HG03108 (cell line): ENCODE results near the gene EPB41L2.

Source experiments
- ATAC-seq: cut with Tn5 transposase; IDR thresholded peaks from one replicate; pipeline ENCODE4 v1.9.1; 2021; ENCODE audit warnings: moderate library complexity; ENCODE audit not compliant: unreplicated experiment

Gene EPB41L2

DNA sequence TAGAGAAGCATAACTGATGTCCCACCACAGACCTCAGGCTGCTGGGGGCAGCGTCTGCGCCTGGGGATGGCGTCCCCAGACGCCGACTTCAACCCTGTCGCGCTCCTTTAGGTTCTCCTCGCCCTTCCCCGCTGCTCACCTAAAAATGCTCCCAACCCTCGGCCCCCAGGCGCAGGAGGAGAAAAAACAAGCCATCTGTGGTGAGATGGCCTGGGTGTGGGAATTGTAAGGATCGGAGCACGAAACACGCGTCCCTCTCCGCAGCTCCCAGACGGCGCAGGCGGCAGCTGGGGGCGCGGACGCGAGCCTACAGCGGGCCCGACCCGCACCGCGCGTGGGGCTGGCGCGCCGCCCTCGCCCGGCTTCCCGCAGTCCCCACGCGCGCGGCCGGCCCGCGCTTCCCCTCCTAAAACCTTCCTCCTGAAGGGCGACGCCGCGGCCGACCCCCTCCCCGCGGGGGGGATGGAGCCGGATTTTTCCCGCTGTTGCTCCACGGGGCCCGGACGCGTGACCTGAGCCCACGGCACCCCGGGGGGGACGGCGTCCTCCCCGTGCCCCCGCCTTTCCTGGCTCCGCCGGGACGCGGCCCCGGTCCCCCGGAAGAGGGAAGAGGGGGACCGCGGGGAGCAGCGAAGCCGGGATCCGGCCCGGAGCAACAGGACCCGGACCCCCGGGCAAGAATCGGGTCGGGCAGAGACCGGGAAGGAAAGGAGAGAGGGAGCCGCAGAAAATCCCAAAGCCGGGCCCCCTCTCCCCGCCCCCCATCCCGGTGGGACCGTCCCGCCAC is 611 bp downstream of the EPB41L2 start:
- ATAC-seq = no peak

- no peak for ATAC-seq
Observed at GRCh38 chr6:131061751-131062119, 1.3 kb downstream of the EPB41L2 start.

DNA sequence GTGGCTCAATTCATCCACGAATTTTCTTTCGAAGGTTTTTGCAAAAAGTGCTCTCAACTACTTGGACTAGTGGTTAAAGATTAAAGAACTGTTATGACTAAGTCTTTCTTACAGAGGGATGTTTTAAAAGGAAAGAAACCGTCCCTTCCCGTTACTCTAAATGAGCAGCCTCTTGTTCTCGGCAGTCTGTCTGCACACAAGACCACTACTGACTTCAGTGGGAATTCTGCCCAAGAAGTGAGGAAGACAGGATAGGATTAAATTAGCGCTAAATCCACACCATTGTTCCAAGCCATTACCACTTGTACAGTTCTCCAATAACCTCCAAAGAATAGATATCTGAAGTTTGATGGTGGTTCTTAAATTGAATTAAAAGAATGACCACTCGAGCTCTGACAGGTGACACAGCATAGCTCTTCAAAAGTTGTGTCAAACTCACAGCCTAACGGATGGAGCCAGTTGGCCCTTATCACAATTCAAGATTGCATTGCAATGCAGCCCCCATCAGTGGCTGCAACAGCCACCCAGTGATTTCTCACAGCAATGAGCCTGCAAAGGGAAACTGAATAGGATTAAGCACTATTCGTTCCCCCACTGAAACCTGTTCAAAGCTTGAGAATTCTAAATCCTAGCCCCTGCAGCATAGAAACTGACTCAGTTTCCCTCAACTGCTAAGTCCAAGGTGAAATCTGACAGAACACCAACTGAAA is 1.8 kb downstream of the EPB41L2 start:
- ATAC-seq = no peak

DNA sequence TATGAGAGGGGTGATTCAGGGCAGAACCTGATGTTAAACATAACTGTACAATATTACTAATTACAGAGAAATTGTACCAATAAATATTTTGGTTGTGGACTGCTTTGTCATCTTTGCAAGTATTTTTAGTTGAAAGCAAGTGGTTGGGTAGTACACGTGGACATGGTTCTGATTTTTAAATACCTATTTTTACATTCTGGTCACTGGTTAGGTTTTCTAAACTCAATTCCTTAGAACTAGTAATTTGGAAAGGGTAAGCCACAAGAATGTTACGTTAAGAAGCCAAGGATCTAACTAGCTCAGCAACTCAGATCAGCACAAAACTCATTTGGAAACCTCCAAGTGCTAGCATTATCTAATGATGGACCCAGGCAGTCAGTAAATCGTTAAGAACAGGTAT is 2.7 kb downstream of the EPB41L2 start:
- ATAC-seq = no peak

- no peak for ATAC-seq
Observed at GRCh38 chr6:131059486-131059885, 3.6 kb downstream of the EPB41L2 start.

GRCh38 chr6:131058236-131058635 is 4.8 kb downstream of the EPB41L2 start:
- ATAC-seq = no peak

GRCh38 chr6:131054392-131055250 is 8.4 kb downstream of the EPB41L2 start:
- no peak for ATAC-seq

DNA sequence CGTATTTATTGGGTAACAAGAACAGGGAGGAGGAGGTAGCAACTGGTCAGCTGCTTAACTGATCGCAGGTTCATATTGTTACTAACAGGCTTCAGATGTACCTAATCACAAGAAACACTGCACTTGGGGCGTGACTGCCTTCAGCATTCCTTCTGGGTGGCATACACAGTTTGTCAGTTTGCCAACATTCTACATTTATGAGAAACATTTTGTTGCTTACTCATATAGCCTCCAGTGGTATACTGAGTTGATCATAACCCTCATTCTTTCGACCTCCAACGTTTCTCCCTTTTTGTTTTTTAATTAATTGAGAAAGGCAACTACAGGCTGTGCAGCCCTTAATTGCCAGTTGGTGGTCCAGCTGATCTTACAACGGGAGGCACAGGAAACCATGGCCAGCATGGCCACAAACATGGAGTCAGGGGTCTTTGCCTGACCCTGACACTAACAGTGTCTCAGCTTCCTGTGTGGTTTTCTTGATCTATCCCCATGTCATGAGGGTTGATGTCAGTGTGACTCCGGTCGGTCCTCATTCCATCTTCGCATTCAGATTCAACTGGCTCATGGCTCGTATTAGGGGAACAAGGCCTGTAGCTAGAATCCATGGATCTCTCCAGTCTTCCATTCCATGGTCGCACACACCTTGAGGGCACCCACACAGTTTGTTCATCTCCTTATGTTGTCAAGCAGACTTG is 9.4 kb downstream of the EPB41L2 start:
- no peak for ATAC-seq

DNA sequence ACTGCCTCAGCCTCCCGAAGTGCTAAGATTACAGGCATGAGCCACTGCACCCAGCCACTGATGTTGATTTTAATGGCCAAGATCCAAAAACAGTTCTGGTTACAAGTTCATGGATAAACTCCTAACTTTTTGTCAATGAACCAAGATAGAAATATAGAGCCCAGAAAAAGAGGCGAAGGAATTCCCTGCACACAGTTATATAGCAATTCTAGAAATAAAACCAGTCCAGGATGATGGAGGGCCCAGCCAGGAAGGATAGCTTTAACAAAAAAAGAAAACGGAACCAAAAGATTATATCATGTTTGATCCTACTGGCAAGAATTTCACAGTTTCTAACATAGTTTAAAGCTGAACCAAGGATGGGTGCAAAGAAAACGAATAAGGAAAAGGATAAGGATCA is 10.9 kb downstream of the EPB41L2 start:
- ATAC-seq = no peak

- ATAC-seq = no peak
Observed at GRCh38 chr6:131051341-131051740, 11.7 kb downstream of the EPB41L2 start.

DNA sequence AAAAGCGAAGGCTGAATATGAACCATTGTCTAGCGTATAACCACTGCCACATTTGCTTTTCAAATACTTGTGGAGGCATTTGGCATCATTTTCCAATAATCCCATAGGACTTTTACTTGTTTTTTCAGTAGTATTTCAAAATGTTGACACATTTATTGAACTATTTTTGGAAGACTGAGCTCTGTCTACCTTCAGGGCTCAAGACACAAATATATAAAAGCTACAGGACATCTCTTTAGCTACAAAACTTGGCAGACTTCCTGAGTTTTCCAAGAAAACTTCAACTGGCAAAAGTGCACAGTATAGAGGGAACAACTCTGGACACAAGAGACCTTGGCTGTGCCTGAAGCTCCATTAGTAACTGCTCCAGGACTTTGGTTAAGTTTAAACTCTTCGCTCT is 13.4 kb downstream of the EPB41L2 start:
- no peak for ATAC-seq

- no peak for ATAC-seq
Observed at GRCh38 chr6:131048933-131049515, 14.0 kb downstream of the EPB41L2 start.

- no peak for ATAC-seq
Observed at GRCh38 chr6:131048459-131048858, 14.6 kb downstream of the EPB41L2 start.

GRCh38 chr6:131045139-131045538 is 17.9 kb downstream of the EPB41L2 start:
- ATAC-seq = no peak

DNA sequence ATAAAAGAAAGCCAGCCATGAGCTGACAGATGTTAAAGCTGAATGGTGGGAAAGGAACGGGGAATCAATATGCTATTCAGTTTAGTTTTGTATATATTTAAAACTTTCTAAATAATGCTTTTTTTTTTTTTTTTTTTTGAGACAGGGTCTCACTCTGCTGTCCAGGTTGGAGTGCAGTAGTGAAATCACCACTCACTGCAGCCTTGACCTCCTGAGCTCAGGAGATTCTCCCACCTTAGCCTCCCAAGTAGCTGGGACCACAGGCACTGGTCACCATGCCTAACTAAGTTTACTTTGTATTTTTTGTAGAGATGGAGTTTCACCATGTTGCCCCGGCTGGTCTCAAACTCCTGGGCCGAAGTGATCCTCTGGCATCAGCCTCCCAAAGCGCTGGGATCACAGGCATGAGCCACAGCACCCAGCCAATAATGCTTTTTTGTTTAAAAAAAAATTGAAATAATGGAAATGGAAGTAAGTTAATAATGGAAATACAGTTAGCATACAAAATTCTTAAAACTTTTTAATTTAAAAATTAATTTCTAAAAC is 19.1 kb downstream of the EPB41L2 start:
- no peak for ATAC-seq

DNA sequence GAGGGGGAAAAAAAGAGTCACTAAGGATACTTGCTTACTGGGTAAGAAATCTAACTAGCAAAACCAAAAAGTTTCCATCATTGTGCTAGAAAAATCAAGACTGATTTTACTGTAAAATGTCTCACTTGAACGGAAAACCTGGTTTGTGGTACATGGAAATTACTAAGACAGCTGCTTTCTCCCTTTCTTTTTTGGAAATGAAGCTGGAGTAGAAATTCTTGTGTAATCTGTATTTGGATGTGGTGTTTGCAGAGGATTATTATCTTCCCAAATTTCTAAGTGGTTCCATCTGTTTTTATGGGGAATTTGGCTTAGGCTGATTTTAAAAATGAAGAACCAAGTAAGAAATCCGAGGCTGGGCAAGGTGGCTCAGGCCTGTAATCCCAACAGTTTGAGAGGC is 20.4 kb downstream of the EPB41L2 start:
- no peak for ATAC-seq

- ATAC-seq = no peak
Observed at GRCh38 chr6:131041814-131042213, 21.2 kb downstream of the EPB41L2 start.

DNA sequence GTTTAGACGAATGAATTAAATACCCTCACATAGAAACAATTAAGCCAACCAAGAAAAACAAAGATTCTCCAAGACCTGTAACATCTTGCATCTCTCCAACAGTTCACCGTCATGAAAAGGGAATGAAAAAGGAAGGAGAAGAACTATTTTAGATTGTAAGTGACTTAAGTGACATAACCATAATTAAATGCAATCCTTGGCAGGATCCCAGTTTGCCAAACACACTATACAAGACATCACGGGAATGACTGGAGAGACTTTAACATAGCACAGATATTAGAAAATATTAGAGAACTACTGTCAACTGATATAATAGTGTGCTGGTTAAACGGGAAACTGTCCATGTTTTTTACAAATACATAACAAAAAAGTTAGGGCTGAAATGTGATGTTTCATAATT is 22.2 kb downstream of the EPB41L2 start:
- ATAC-seq = no peak

DNA sequence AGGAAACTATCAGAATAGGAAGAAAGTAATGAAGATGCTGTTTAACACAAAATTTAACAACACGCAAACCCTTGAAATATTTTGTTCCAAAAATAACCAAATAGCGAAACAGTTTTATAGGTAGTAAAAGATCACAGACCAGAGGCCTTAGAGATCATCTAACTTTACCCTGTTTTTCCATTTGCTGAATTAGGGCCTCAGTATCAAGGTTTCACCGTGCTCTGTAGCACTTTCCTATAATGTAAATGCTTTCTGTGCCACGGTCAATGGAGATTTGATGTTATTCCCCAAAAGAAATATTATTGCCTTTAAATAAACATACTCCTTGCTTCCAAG is 23.7 kb downstream of the EPB41L2 start:
- no peak for ATAC-seq

DNA sequence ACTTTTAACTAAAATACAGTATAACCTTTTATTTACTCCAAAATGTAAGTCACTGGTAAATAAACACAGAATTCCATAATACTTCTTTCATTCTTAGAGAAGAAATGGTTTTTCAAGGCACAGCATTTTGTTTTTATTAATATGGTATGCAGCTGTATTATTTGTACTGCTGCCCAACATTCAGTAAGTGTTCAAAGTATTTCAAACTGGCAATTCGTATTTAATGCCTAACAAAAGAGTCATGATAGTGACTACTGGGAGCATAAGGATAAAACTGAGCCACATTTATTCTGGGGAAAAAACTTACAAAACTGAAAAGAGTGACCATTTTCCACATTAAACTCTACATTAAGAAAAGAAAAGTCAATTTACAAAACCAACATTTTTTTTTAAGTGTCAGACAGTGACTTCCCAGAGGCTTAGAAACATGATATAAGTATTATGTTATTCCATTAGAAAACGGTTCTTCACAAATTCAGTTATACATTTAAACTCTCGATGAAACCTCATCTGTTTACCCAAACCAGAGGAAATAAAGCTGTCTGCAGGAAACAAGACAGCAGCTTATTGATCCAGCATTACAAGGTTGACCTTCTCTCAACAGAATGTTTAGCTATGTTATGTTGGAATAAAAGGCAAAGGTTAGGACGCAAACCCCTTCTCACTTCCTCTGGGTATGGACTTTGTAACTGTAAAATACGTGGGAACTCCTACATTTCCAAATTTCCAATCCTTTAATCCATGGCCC is 24.3 kb downstream of the EPB41L2 start:
- no peak for ATAC-seq
